ENCODE data around the gene CACNA2D4.

Gene CACNA2D4

GRCh38 chr12:1842183-1842904, 76.1 kb downstream of the CACNA2D4 start:
- H3K4me1 ChIP-seq, result peaks cover 7% of the 10 kb centered on the region
- TF ChIP-seq, protein P1, sequence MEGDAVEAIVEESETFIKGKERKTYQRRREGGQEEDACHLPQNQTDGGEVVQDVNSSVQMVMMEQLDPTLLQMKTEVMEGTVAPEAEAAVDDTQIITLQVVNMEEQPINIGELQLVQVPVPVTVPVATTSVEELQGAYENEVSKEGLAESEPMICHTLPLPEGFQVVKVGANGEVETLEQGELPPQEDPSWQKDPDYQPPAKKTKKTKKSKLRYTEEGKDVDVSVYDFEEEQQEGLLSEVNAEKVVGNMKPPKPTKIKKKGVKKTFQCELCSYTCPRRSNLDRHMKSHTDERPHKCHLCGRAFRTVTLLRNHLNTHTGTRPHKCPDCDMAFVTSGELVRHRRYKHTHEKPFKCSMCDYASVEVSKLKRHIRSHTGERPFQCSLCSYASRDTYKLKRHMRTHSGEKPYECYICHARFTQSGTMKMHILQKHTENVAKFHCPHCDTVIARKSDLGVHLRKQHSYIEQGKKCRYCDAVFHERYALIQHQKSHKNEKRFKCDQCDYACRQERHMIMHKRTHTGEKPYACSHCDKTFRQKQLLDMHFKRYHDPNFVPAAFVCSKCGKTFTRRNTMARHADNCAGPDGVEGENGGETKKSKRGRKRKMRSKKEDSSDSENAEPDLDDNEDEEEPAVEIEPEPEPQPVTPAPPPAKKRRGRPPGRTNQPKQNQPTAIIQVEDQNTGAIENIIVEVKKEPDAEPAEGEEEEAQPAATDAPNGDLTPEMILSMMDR (IDR thresholded peaks at IDR 0.05; ENCODE audit: low read depth, low read length), result no peak
- no peak for DNase-seq
- no peaks in the 10 kb centered on the region for H3K27me3 ChIP-seq
- no peak overlapping the region for H3K4me3 ChIP-seq (ENCODE audit: low read depth, low read length)
- H3K36me3 ChIP-seq, result no peaks in the 10 kb centered on the region
- H3K9me3 ChIP-seq, result no peaks in the 10 kb centered on the region

DNA sequence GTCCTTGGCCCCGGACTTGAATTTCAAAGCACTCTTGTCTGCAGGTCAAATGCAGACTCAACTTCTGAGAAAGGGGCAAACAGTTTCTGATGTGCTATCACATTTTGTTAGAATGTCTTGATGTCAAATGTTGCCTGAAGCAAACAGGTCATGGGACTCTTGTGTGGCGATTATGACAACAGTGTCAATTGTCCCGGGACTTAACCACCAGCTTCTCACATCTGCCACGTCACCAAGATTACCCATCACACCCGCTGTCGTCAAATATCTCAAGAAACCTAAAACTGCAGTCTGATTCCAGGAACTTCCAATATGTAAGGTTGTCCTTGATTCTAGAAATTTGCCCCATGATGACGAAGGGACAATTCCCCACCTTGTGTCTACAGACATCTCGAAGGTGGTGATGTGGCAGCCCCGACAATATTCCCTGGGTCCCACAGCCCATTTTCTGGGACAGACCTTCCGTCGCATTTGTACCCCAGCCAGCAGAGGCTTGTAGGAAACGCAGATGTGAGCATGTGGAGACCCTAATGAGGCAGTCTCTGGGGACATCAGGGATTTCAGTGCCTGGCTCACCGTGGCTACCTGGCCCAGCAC, 76.8 kb downstream of the CACNA2D4 start:
- H3K4me1 ChIP-seq, result peaks cover 13% of the 10 kb centered on the region
- no peak for DNase-seq
- TF ChIP-seq, protein P1 (IDR thresholded peaks at IDR 0.05; ENCODE audit: low read depth, low read length), result no peak
- no peaks in the 10 kb centered on the region for H3K9me3 ChIP-seq
- no peaks in the 10 kb centered on the region for H3K27me3 ChIP-seq
- H3K36me3 ChIP-seq, result no peaks in the 10 kb centered on the region
- H3K4me3 ChIP-seq (ENCODE audit: low read depth, low read length), result no peak overlapping the region

DNA sequence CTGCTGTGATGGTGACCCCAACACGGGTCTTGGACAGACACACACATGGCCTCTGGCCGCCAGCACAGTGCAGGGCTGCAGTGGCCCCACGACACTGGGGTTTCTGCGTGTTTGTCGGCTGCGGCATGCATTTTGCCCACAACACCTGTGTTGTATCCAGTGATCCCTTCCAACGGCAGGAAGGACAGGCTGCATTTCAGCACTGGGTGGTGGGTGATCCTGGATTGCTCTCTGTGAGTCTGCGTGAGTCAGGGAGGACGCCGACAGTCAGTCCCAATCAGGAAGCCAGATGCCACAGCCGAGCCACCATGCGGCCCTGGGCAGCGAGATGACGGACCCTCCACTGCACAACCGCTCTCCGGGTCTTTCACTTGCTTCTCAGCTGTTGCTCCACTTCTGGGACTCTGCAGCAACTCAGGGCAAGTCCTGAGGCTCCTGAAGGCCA, 77.4 kb downstream of the CACNA2D4 start:
- H3K36me3 ChIP-seq, result no peaks in the 10 kb centered on the region
- peaks cover 17% of the 10 kb centered on the region for H3K4me1 ChIP-seq
- no peaks in the 10 kb centered on the region for H3K27me3 ChIP-seq
- DNase-seq, result no peak
- H3K9me3 ChIP-seq, result no peaks in the 10 kb centered on the region
- TF ChIP-seq, protein P1 (IDR thresholded peaks at IDR 0.05; ENCODE audit: low read depth, low read length), result no peak
- no peak overlapping the region for H3K4me3 ChIP-seq (ENCODE audit: low read depth, low read length)

GRCh38 chr12:1839956-1840951, 78.2 kb downstream of the CACNA2D4 start:
- no peak overlapping the region for H3K4me3 ChIP-seq (ENCODE audit: low read depth, low read length)
- TF ChIP-seq, protein P1 (IDR thresholded peaks at IDR 0.05; ENCODE audit: low read depth, low read length), result no peak
- no peaks in the 10 kb centered on the region for H3K9me3 ChIP-seq
- H3K36me3 ChIP-seq, result no peaks in the 10 kb centered on the region
- H3K27me3 ChIP-seq, result no peaks in the 10 kb centered on the region
- DNase-seq, result no peak
- peaks cover 17% of the 10 kb centered on the region for H3K4me1 ChIP-seq

GRCh38 chr12:1839464-1839863, 79.0 kb downstream of the CACNA2D4 start:
- Histone ChIP-seq H3K27me3 (no peaks in the 10 kb centered on the region), H3K4me1 (peaks cover 17% of the 10 kb centered on the region), H3K36me3 (no peaks in the 10 kb centered on the region), H3K9me3 (no peaks in the 10 kb centered on the region), H3K4me3 (ENCODE audit: low read depth, low read length) (no peak overlapping the region)
- DNase-seq, result no peak
- TF ChIP-seq, protein P1 (IDR thresholded peaks at IDR 0.05; ENCODE audit: low read depth, low read length), result no peak

Measured in BE2C (cell line).